ENCODE results near the gene GRIN1.

GRCh38 chr9:137138058-137138721 lies 764 bp upstream of the GRIN1 start:
- no peak for TF ChIP-seq CTCF (IDR thresholded peaks at IDR 0.05)
- no peak for TF ChIP-seq EZH2phosphoT487 (IDR thresholded peaks at IDR 0.05)
- TF ChIP-seq EZH2 (IDR thresholded peaks at IDR 0.05), result no peak
